EH (cell line): Measurements from ENCODE around the gene FAM204A.

ENCODE experiments used
- DNase-seq: peaks from one replicate; pipeline ENCODE4 v3.0.0-alpha.2; 2015; ENCODE audit warnings: low read depth

FAM204A gene

GRCh38 chr10:118341791-118342637 lies at the start of gene FAM204A:
Gene FAM204A, minus strand, starts transcription at chr10:118342324. Its CDS starts 5,909 bp downstream, at chr10:118336415.
- DNase-seq: peak; percentile 92

- DNase-seq: no peak
Measured at GRCh38 chr10:118383699-118384098, 41.6 kb upstream of the FAM204A start.

- no peak for DNase-seq
Measured at GRCh38 chr10:118383063-118383689, 41.1 kb upstream of the FAM204A start.

- DNase-seq: peak; percentile 47
Measured at GRCh38 chr10:118374404-118374803, 32.3 kb upstream of the FAM204A start.

- peak; percentile 95 for DNase-seq
Measured at GRCh38 chr10:118373786-118374185, 31.7 kb upstream of the FAM204A start.

GRCh38 chr10:118370499-118370898 lies 28.4 kb upstream of the FAM204A start:
- no peak for DNase-seq

- no peak for DNase-seq
Measured at GRCh38 chr10:118369641-118370205, 27.6 kb upstream of the FAM204A start.

- DNase-seq: no peak
Measured at GRCh38 chr10:118365702-118366101, 23.6 kb upstream of the FAM204A start.

- DNase-seq: no peak
Measured at GRCh38 chr10:118362103-118362502, 20.0 kb upstream of the FAM204A start.

GRCh38 chr10:118358327-118358726 lies 16.2 kb upstream of the FAM204A start:
- no peak for DNase-seq

GRCh38 chr10:118357841-118358240 lies 15.7 kb upstream of the FAM204A start:
- DNase-seq: no peak

GRCh38 chr10:118356628-118357027 lies 14.5 kb upstream of the FAM204A start:
- no peak for DNase-seq

- DNase-seq: no peak
Measured at GRCh38 chr10:118355234-118355633, 13.1 kb upstream of the FAM204A start.

GRCh38 chr10:118349235-118349634 lies 7.1 kb upstream of the FAM204A start:
- no peak for DNase-seq

GRCh38 chr10:118343549-118343948 lies 1.4 kb upstream of the FAM204A start:
- DNase-seq: no peak

- peak; percentile 42 for DNase-seq
Measured at GRCh38 chr10:118343115-118343514, 991 bp upstream of the FAM204A start.

GRCh38 chr10:118342638-118343020 lies 505 bp upstream of the FAM204A start:
- DNase-seq: peak; percentile 16

- no peak for DNase-seq
Measured at GRCh38 chr10:118340486-118340885, 1.6 kb downstream of the FAM204A start.

- DNase-seq: no peak
Measured at GRCh38 chr10:118339111-118339510, 3.0 kb downstream of the FAM204A start.

- no peak for DNase-seq
Measured at GRCh38 chr10:118337356-118337755, 4.8 kb downstream of the FAM204A start.

GRCh38 chr10:118333871-118334270 lies 8.3 kb downstream of the FAM204A start:
- no peak for DNase-seq

GRCh38 chr10:118332948-118333710 lies 9.0 kb downstream of the FAM204A start:
- DNase-seq: no peak
